A549 treated with Mapracorat at 1 μM for 4 hours (cell line): ENCODE results near the gene PLRG1. TPM values are rescaled to one million over a fixed set of nuclear protein-coding genes. Genes with fewer than 3 reads are reported as not detected.

Experiments used
- total RNA-seq: library from RNA; stranded (reverse); fragments of 200-300 nt; extraction: Qiagen RNA extraction; gene quantifications from 5 replicates; pipeline ENCODE4 v1.2.3, GENCODE V29; 2022

Gene PLRG1
- total RNA-seq = 51.5 to 62.4 TPM (median 54.9 TPM) in 5 replicates

DNA sequence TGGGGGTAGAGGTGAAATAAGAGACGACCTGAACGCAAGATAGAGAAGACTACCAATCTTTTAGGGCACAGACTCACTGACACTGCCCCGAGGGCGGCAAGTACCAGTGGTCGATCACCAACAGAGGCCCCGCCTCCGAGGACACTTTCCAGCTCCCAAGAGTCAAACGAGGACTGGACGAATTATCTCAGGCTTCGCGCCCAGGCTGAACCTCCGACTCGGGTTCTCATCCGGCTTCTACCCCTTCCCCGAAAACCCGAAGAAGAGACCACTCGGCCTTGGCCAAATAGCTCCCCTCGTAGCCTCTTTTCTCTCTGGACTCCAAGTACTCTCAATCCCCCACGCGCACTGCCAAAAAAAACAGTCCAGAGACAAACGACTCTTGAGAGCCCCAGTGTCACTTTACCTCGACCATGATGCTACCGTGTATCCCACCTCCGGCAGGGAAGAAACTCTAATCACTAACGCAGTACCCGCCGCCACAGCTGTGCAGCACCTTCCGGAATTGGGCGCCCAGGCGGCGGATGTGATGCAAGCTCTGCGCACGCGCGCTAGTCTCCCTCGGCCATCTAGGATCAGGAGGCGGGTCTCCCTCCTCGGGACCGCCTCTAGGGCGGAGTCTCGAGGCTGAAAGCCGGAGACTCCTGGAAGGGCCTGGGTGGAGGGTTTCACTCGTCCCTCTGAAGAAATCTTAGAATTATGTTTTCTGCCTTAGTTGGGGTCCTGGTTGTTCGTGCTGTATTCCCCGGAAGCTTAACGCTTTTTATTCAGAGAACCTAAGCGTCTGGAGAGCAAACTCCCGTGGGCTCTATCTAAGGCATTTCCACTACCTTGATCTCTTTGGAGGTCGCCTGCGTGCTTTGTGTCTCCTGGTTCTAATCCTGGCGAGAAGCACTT lies at the start of gene PLRG1:
Gene PLRG1 (minus strand): TSS at position 507 of the 897 bp plus-strand sequence. CDS start 92 bp downstream, at position 415.

DNA sequence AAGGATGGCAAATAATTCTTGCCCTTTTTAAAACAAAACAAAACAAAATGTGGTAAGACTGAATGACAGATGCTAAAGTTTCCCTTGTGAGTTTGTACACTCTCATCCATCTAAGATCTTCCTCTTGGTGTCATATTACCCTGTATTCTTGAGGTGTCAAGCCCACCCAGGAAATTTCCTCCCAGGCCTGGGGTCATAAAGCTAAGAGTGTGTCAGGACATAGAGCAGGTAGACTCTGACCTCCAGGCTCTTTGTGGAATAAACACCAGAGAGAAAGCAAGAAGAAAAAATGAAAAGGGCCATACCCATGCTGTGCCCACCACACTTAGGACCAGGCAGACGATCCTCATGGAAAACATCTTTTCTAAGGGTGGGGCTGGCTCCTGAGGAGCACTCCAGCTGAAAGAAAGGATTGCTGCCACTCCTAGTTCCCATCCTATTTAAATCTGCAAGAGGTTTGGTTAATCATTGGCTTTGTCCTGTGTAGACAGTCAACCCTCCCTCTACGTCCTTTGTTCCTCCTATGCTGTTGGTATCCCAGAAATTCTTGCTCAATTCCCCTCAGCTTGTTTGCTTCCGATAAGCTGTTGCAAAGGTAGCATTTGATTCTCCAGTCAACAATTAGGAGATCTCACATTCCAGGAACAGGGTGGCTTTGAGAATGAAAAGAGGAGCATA lies 40.3 kb upstream of the PLRG1 start, which contains the start of gene FGA:
Gene FGA (minus strand): TSS at position 414 of the 678 bp plus-strand sequence. CDS start 55 bp downstream, at position 359.

DNA sequence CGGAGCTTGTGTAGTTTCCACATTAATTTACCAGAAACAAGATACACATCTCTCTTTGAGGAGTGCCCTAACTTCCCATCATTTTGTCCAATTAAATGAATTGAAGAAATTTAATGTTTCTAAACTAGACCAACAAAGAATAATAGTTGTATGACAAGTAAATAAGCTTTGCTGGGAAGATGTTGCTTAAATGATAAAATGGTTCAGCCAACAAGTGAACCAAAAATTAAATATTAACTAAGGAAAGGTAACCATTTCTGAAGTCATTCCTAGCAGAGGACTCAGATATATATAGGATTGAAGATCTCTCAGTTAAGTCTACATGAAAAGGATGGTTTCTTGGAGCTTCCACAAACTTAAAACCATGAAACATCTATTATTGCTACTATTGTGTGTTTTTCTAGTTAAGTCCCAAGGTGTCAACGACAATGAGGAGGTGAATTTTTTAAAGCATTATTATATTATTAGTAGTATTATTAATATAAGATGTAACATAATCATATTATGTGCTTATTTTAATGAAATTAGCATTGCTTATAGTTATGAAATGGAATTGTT lies 12.6 kb upstream of the PLRG1 start, which contains the start of gene FGB:
Gene FGB (plus strand): TSS at position 315 of the 558 bp plus-strand sequence. CDS start 8 bp downstream, at position 323.

DNA sequence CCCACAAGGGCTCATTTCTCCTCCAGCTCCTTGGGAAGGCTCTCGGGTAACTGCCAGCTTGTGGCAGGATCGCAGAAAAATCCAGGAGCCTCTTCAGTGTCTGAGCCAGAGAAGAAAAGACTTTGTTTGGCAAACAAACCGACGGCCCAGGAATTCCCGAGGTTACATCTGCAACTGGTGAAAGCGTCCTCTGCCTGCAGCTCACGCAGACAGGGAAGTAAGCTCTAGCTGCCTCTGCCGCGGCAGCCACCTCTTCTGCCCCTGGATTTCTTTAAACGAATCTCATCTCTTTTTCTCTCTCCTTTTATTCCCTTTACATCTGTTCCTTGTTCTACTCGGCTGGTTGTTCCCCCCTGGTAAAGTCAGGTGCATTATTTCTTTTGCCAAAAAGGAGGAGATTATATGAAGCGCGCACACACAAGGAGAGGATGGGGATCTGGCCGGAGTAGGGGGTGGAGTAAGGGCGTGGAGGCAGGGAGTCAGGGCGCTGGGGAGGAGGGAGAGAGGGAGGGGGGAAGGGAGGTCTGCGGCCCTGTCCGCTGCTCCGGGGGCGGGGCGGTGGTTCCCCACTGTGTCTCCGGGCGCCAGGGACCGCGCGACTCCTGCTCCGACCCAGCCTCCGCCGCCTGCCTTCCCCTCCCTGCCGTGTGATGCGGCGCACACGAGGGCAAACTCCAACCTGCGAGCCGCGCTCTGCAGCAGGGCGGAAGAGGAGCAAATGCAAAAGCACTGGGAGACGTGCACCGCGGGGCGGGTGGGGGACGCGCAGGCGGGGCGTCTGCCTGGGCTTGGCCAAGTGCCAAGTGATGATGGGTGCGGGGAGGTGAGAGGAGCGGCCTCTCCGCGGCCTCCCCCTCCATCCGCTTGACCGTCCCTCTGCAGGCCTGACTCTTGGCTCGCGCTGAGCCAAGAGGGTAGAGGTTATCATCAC lies 58.6 kb downstream of the PLRG1 start, which contains the start of gene DCHS2:
Gene DCHS2 (minus strand): TSS at position 459 of the 931 bp plus-strand sequence. CDS start 444 bp downstream, at position 15.

Other genes starting within 250 kb of the PLRG1 start
- 0.02 to 0.09 TPM in 2 of 5 replicates, not detected in the others for gene DCHS2, start 58.6 kb downstream of the PLRG1 start, total RNA-seq
- gene FGB, start 12.6 kb upstream of the PLRG1 start, total RNA-seq = 15.6 to 23.2 TPM (median 16.7 TPM) in 5 replicates
- gene FGA, start 40.3 kb upstream of the PLRG1 start, total RNA-seq = 16.0 to 20.0 TPM (median 16.2 TPM) in 5 replicates
- 4.5 to 9.9 TPM (median 5.5 TPM) in 5 replicates for gene FGG, start 62.3 kb upstream of the PLRG1 start, total RNA-seq
- 0.06 TPM in 1 of 5 replicates, not detected in the others for gene LRAT, start 193.6 kb upstream of the PLRG1 start, total RNA-seq
- not detected in 5 replicates for gene RBM46, start 230.9 kb upstream of the PLRG1 start, total RNA-seq